HG02623 (cell line): ENCODE measurements around the gene OLAH.

Experiments used
- ATAC-seq: cut with Tn5 transposase; IDR thresholded peaks from one replicate; pipeline ENCODE4 v1.9.1; 2021; ENCODE audit warnings: moderate library complexity; ENCODE audit not compliant: unreplicated experiment

Gene OLAH

DNA sequence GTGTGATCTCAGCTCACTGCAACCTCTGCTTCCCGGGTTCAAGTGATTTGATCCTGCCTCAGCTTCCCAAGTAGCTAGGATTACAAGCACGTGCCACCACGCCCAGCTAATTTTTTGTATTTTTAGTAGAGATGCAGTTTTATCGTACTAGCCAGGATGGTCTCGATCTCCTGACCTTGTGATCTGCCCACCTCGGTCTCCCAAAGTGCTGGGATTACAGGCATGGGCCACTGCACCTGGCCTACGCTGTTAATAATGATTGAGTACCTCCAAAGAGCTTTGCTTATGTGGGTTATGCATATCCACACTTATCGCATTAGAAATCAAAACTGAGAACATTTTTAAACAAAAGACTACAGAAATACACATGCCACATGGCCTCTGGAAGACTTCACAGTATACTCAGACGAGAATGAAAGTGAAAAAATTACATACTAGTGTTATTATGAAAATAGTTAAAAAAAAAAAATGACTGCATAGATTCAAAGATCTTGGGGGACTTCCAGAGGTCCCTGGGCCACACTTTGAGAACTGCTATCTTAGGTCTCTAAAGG, 78.8 kb downstream of the OLAH start:
- peak; percentile 80 for ATAC-seq
